ENCODE data around the gene H3-3A. TPM values are rescaled to one million over a fixed set of nuclear protein-coding genes. Genes with fewer than 3 reads are reported as not detected.

The H3-3A gene
- total and polyA plus RNA-seq, 9 donors: 266 to 590 (median 447) TPM

GRCh38 chr1:226107471-226108460 is 45.2 kb downstream of the H3-3A start:
- TF ChIP-seq CTCF (IDR thresholded peaks at IDR 0.05): no peak
- no peak for TF ChIP-seq POLR2A (IDR thresholded peaks at IDR 0.05)
- no peak for TF ChIP-seq EP300 (IDR thresholded peaks at IDR 0.05)
- DNase-seq: no peak
- no peak overlapping the region for H3K4me3 ChIP-seq
- H3K36me3 ChIP-seq: no peaks in the 10 kb centered on the region
- H3K27ac ChIP-seq: peak overlapping the region in 1 of 2 donors; percentile 95
- no peaks in the 10 kb centered on the region for H3K27me3 ChIP-seq
- no peaks in the 10 kb centered on the region for H3K4me1 ChIP-seq (ENCODE audit: insufficient read depth)
- WGBS, 3 donors: 76 to 81% (median 80%) methylated on average over 3 of the region's 3 CpGs
- H3K9me3 ChIP-seq: no peaks in the 10 kb centered on the region
- intact Hi-C loops (cut with DNase I): no loop called here

DNA sequence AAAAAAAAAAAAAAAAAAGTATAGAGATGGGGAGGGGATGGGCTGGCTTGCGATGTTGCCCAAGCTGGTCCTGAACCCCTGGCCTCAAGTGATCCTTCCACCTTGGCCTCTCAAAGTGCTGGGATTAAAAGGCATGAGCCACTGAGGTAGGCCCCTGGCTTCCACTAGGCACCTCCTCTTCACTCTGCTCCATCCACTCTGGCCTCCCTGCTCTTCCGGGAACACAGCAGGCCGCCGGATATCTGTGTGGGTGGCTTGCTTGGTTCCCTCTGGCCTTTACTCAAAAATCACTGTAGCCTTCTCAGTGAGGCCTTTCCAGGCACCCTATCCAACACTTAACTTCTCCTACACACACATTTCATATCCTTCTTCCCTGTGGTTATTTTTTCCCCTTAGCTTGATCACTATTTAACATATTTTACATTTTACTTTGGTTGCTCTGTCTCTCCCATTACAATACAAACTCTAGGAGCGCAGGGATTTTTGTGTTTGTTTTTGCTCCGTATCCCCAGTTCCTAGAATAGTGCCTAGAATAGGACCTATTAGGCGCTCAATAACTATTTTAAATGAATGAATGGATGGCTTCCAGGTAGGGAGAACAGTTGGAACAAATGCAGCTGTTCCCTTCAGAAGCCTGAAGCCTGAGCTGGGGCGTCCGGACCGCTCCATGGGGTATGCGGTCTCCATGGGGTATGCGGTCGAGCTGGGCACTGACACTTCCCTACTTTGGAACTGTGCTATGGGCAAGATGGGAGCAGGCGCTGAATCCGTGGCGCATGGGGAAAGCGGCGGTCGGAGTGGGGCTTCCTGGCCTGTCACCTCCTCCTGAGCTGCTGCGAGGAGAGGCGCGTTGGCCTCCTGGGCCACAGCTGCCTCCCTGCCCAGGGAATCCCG is 46.7 kb downstream of the H3-3A start:
- intact Hi-C loops (cut with DNase I): no loop called here
- H3K4me3 ChIP-seq: peak overlapping the region; percentile 71
- TF ChIP-seq CTCF (IDR thresholded peaks at IDR 0.05) (peak in 1 of 3 donors; percentile 21), POLR2A (IDR thresholded peaks at IDR 0.05) (no peak), EP300 (IDR thresholded peaks at IDR 0.05) (no peak)
- 7 to 10% (median 10%) methylated on average over 23 of the region's 23 CpGs for WGBS, 3 donors
- no peaks in the 10 kb centered on the region for H3K4me1 ChIP-seq (ENCODE audit: insufficient read depth)
- H3K27ac ChIP-seq: peak overlapping the region; percentile 94 to 95
- no peaks in the 10 kb centered on the region for H3K9me3 ChIP-seq
- peak; percentile 51 to 65 (median 55) for DNase-seq
- H3K27me3 ChIP-seq: no peaks in the 10 kb centered on the region
- H3K36me3 ChIP-seq: no peaks in the 10 kb centered on the region

- H3K9me3 ChIP-seq: no peaks in the 10 kb centered on the region
- DNase-seq: peak; percentile 88 to 92 (median 90)
- H3K27me3 ChIP-seq: no peaks in the 10 kb centered on the region
- no peaks in the 10 kb centered on the region for H3K36me3 ChIP-seq
- 1% methylated on average over 18 to 57 of the region's 57 CpGs for WGBS, 3 donors
- H3K4me3 ChIP-seq: peak overlapping the region; percentile 71
- TF ChIP-seq EP300 (IDR thresholded peaks at IDR 0.05) (no peak), POLR2A (IDR thresholded peaks at IDR 0.05) (peak; percentile 15)
- no peaks in the 10 kb centered on the region for H3K4me1 ChIP-seq (ENCODE audit: insufficient read depth)
- intact Hi-C loops (cut with DNase I): no loop called here
- peak overlapping the region; percentile 94 to 95 for H3K27ac ChIP-seq
These were observed 47.3 kb downstream of the H3-3A start for GRCh38 chr1:226109829-226110248.

DNA sequence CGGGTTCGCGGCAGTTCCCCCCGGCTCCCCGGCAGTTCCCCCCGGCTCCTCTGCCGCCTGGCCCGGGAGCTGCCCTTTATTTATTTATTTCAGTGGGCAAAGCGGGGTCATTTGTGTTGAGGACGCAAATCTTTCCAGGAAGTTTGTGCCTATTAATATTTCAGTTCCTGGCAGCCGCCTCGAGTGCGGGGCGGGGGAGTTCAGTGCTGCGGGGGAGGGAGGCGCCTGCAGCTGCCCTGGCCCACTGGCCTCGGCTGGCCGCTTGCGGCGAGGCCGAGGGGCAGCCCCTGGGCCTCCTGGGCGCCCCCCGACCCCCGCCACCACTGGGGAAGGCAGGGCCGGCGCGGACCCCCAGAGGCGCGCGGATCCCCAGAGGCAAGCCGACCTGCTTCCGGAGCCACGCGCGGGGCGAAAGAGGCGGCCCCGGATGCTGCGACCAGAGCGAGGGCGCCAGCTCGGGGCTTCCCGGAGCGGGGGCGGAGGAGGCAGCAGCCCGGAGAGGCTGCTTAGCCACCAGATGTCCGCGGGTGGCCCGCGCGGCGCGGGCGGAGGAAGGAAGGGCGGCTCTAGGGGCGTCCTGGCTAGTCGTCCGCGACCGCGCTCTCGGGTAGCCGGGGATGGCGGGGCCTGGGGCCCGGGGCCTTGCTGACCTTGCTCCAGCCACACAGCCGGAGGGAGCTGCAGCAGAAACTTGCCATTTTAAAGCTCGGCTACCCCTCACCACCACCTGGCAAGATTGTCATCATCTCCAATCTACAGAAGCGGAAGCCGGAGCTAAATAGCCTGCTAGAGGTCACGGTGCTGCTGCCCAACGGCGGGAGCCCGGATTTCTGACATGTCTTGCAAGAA is 48.0 kb downstream of the H3-3A start:
- H3K27ac ChIP-seq: peak overlapping the region; percentile 94 to 95
- no peaks in the 10 kb centered on the region for H3K36me3 ChIP-seq
- peak overlapping the region; percentile 71 for H3K4me3 ChIP-seq
- peak; percentile 61 to 86 (median 81) for DNase-seq
- H3K27me3 ChIP-seq: no peaks in the 10 kb centered on the region
- TF ChIP-seq POLR2A (IDR thresholded peaks at IDR 0.05): no peak
- TF ChIP-seq EP300 (IDR thresholded peaks at IDR 0.05): peak; percentile 66
- intact Hi-C loops (cut with DNase I): no loop called here
- no peaks in the 10 kb centered on the region for H3K9me3 ChIP-seq
- no peaks in the 10 kb centered on the region for H3K4me1 ChIP-seq (ENCODE audit: insufficient read depth)
- WGBS, 3 donors: 0% methylated on average over 60 to 73 of the region's 73 CpGs
